Fibroblast of mammary gland (primary cell): Measurements from ENCODE around the gene FCHSD2.

ENCODE experiments used
- DNase-seq: peaks from one replicate; pipeline ENCODE4 v3.0.0-alpha.2; 2010; ENCODE audit warnings: low read depth
- H3K4me3 ChIP-seq: 2 replicates; pipeline ENCODE4 v1.5.1; 2011; ENCODE audit warnings: low read depth, mild to moderate bottlenecking, low read length, moderate library complexity; ENCODE audit not compliant: control insufficient read depth
- TF ChIP-seq, protein P1 (sequence below): conservative IDR thresholded peaks from 2 replicates; pipeline ENCODE4 v1.5.1; 2011; ENCODE audit warnings: low read depth, low read length, inconsistent platforms; ENCODE audit not compliant: control insufficient read depth, insufficient read depth

FCHSD2 gene

DNA sequence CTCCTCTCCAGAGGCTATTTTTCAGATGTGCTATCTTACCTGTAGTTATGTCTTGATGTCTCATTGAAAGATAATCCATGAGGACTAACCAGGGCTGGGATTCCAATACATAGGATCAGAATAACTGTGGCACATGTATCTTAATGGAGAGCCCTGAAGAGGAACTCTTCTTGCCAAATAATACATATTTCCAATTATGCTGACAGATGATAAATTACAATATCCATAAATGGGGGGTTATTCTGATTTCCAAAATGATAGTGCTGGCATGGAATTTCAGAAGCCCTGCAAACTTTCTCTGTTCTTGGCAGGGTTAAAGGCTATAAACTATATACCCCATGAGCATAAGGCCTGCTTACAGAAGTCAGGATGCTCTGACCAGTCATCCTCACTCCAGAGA lies 173.7 kb downstream of the FCHSD2 start:
- no peak for DNase-seq
- TF ChIP-seq, protein P1, sequence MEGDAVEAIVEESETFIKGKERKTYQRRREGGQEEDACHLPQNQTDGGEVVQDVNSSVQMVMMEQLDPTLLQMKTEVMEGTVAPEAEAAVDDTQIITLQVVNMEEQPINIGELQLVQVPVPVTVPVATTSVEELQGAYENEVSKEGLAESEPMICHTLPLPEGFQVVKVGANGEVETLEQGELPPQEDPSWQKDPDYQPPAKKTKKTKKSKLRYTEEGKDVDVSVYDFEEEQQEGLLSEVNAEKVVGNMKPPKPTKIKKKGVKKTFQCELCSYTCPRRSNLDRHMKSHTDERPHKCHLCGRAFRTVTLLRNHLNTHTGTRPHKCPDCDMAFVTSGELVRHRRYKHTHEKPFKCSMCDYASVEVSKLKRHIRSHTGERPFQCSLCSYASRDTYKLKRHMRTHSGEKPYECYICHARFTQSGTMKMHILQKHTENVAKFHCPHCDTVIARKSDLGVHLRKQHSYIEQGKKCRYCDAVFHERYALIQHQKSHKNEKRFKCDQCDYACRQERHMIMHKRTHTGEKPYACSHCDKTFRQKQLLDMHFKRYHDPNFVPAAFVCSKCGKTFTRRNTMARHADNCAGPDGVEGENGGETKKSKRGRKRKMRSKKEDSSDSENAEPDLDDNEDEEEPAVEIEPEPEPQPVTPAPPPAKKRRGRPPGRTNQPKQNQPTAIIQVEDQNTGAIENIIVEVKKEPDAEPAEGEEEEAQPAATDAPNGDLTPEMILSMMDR, result no peak
- H3K4me3 ChIP-seq, result no peak overlapping the region

DNA sequence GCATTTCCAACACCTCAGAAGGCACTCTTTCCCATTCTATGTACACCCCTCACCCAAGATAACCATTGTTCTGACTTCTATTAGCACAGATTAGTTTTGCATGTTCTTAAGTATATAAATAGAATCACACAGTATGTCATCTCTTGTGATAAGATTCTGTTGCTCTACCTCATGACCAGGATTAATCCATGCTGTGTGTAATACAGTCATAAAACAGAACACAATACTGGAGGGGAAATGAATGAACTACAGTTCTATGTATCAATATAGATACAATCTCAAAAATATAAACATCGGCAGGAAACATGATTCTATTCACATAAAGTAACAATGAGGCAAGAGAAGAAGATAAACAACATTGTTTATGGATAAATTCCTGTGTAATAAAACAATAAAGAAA lies 176.4 kb downstream of the FCHSD2 start:
- TF ChIP-seq, protein P1, result no peak
- H3K4me3 ChIP-seq, result no peak overlapping the region
- no peak for DNase-seq

DNA sequence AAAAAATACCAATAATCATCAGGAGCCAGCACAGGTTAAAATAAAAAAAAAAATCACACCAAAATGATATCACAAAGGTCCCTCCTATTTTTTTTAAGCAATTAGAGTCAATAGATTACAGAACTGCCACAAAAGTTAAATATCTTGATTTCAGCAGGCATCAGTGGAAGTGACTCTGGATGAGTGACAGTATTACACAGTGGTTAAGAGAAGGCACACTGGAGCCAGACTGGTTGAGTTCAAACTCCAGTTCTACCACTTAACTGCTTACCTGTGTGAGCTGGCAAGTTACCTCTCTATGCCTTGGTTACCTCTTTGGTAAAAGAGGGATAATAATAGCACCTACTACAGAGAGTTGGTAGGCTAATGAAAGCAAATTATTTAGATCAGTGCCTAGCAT lies 179.4 kb downstream of the FCHSD2 start:
- no peak overlapping the region for H3K4me3 ChIP-seq
- TF ChIP-seq, protein P1, result no peak
- no peak for DNase-seq

DNA sequence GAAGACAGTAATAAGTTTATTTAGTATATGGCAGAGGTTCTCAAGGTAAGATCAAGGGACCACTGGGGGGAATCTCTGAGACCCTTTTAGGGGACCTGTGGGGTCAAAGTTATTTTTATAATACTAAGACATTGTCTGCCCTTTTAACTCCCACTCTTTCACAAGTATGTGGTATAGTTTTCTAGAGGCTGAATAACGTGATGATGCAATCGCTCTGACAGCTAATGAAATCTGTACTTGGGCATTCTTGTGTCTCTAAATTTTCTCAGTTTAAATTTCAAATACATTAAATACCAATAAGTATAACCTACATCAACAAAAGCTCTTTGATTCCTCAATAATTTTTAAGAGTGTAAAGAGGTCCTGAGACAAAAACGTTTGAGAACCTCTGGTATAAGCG lies 180.0 kb downstream of the FCHSD2 start:
- peak; percentile 67 for DNase-seq

DNA sequence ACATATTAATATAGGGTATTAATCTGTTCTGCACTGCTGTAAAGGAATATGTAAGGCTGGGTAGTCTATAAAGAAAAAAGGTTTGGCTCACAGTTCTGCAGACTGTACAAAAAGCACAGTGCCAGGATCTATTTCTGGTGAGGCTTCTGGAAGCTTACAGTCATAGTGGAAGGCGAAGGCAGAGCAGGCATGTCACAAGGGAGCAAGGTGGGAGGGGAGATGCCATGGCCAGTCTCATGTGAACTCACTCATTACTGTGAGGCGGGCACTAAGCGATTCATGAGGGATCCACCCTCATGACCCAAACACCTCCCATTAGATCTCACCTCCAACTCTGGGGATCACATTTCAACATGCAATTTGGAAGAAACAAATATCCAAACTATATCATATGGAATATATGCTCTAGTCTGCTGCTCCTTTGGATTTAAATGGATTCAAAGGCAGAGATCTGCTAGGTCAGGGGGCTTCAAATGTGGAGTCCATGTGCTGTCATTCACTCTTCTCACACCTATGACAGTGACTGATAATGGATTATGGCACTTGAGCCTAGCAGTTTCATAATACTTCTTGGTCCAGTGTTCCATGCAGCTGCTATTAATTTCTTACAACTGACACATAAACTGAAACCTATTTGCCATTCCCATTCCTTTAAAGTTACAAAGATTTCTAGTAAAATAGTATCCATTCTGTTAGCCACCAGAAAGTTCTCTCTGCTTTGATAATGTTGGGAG lies 182.0 kb downstream of the FCHSD2 start:
- TF ChIP-seq, protein P1, result no peak
- DNase-seq, result no peak
- H3K4me3 ChIP-seq, result no peak overlapping the region

More for the DNA sequence above, 180.0 kb downstream of the FCHSD2 start:
- TF ChIP-seq, protein P1, result no peak
- no peak overlapping the region for H3K4me3 ChIP-seq

DNA sequence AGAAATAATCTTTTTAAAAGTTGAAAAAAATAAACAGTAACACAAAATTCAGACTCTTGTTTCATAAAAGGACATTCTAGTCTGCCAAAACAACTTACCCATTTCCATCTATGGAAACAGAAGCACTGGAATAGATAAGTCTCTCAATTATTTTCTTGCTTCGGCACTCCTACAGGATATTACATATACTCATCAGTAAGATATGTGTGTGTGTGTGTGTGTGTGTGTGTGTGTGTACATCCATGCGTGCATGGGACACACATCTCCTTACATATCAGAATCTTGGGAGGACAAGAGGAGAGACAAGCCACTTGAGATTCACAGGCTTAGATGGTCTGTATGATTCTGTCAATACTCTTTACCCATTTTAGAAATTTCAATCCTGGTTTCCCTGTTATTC lies 183.3 kb downstream of the FCHSD2 start:
- DNase-seq, result no peak
- H3K4me3 ChIP-seq, result no peak overlapping the region
- TF ChIP-seq, protein P1, result no peak
